WTC11 (cell line): ENCODE results near the gene HNRNPR. TPM values are rescaled to one million over a fixed set of nuclear protein-coding genes. Genes with fewer than 3 reads are reported as not detected.

Experiments
- ATAC-seq: fragments of 200-7000 bp; cut with Tn5 transposase; 2 replicates; pipeline ENCODE4 v1.10.0; 2021; ENCODE audit warnings: mild to moderate bottlenecking, moderate library complexity
- CTCF ChIA-PET: fragments of 300-600 bp; sonication (Branson Sonifier 250); formaldehyde crosslinking; loops from one replicate; lab custom pipeline; 2021; ENCODE audit warnings: antibody characterized with exemption; lab: Charles Lee
- POLR2A ChIA-PET: fragments of 350-600 bp; sonication (Branson Sonifier 250); formaldehyde crosslinking; loops from one replicate; lab custom pipeline; 2021; ENCODE audit warnings: antibody characterized with exemption; lab: Charles Lee
- DNase-seq: peaks from one replicate; pipeline ENCODE4 v3.0.0; 2021; ENCODE audit warnings: low spot score
- H3K27ac Mint-ChIP-seq: 2 replicates; pipeline ENCODE4 v1.8.0; 2021; ENCODE audit warnings: mixed read lengths
- H3K27me3 Mint-ChIP-seq: 2 replicates; pipeline ENCODE4 v1.8.0; 2021; ENCODE audit warnings: low read depth, mild to moderate bottlenecking, moderate library complexity, mixed read lengths
- H3K36me3 Mint-ChIP-seq: 2 replicates; pipeline ENCODE4 v1.8.0; 2021; ENCODE audit warnings: mixed read lengths
- H3K4me1 Mint-ChIP-seq: 2 replicates; pipeline ENCODE4 v1.8.0; 2022; ENCODE audit warnings: mixed read lengths
- H3K4me3 Mint-ChIP-seq: 2 replicates; pipeline ENCODE4 v1.8.0; 2021; ENCODE audit warnings: mild to moderate bottlenecking, moderate library complexity, mixed read lengths
- H3K9me3 Mint-ChIP-seq: 2 replicates; pipeline ENCODE4 v1.8.0; 2021; ENCODE audit warnings: mixed read lengths
- ARID4B ChIP-seq: sonication (generic); formaldehyde crosslinking; IDR thresholded peaks from 2 replicates; pipeline ENCODE4 v1.8.0; 2023; ENCODE audit warnings: missing genetic modification reagents, mild to moderate bottlenecking, borderline replicate concordance
- CTCF ChIP-seq: fragments of 200-600 bp; IDR thresholded peaks from 2 replicates; pipeline ENCODE4 v1.8.0; 2022; ENCODE audit warnings: antibody characterized with exemption
- FOXK1 ChIP-seq: sonication (generic); formaldehyde crosslinking; IDR thresholded peaks from 2 replicates; pipeline ENCODE4 v1.8.0; 2022; ENCODE audit warnings: mild to moderate bottlenecking, moderate library complexity, missing genetic modification reagents
- FOXP1 ChIP-seq: sonication (generic); formaldehyde crosslinking; IDR thresholded peaks from 2 replicates; pipeline ENCODE4 v1.8.0; 2022; ENCODE audit warnings: missing genetic modification reagents, mild to moderate bottlenecking, moderate library complexity, borderline replicate concordance
- GTF2I ChIP-seq: fragments of 250-450 bp; sonication (Bioruptor Pico); conservative IDR thresholded peaks from 2 replicates; pipeline ENCODE4 v1.4.0; 2021; ENCODE audit warnings: mild to moderate bottlenecking
- HMGXB4 ChIP-seq: sonication (generic); formaldehyde crosslinking; IDR thresholded peaks from 2 replicates; pipeline ENCODE4 v1.8.1; 2023; ENCODE audit warnings: mild to moderate bottlenecking, moderate library complexity, missing genetic modification reagents
- IRF1 ChIP-seq: sonication (generic); formaldehyde crosslinking; IDR thresholded peaks from 2 replicates; pipeline ENCODE4 v1.8.0; 2023; ENCODE audit warnings: missing genetic modification reagents
- KAT7 ChIP-seq: sonication (generic); formaldehyde crosslinking; IDR thresholded peaks from 2 replicates; pipeline ENCODE4 v1.8.1; 2023; ENCODE audit warnings: missing genetic modification reagents, mild to moderate bottlenecking, borderline replicate concordance
- MAX ChIP-seq: sonication (generic); formaldehyde crosslinking; IDR thresholded peaks from 2 replicates; pipeline ENCODE4 v1.8.0; 2022; ENCODE audit warnings: mild to moderate bottlenecking, missing genetic modification reagents
- NFE2L1 ChIP-seq: sonication (generic); formaldehyde crosslinking; IDR thresholded peaks from 2 replicates; pipeline ENCODE4 v1.8.1; 2023; ENCODE audit warnings: missing genetic modification reagents
- SP1 ChIP-seq: sonication (generic); formaldehyde crosslinking; conservative IDR thresholded peaks from 2 replicates; pipeline ENCODE4 v1.8.1; 2022; ENCODE audit warnings: missing genetic modification reagents
- TCF7 ChIP-seq: sonication (generic); formaldehyde crosslinking; IDR thresholded peaks from 2 replicates; pipeline ENCODE4 v1.8.0; 2022; ENCODE audit warnings: mild to moderate bottlenecking, low read depth, missing genetic modification reagents, moderate library complexity
- USF2 ChIP-seq: sonication (generic); formaldehyde crosslinking; IDR thresholded peaks from 2 replicates; pipeline ENCODE4 v1.8.1; 2023; ENCODE audit warnings: mild to moderate bottlenecking, missing genetic modification reagents, moderate library complexity
- ZNF263 ChIP-seq: sonication (generic); formaldehyde crosslinking; IDR thresholded peaks from 2 replicates; pipeline ENCODE4 v1.8.1; 2022; ENCODE audit warnings: low read depth, mild to moderate bottlenecking, moderate library complexity, missing genetic modification reagents
- ZNF396 ChIP-seq: fragments of 250-450 bp; sonication (Bioruptor Pico); IDR thresholded peaks from 2 replicates; pipeline ENCODE4 v1.8.0; 2021; ENCODE audit warnings: mild to moderate bottlenecking, moderate library complexity, borderline replicate concordance
- ZNF423 ChIP-seq: fragments of 250-450 bp; sonication (Bioruptor Pico); IDR thresholded peaks from 2 replicates; pipeline ENCODE4 v2.1.2; 2022; ENCODE audit warnings: mild to moderate bottlenecking, moderate library complexity
- ZNF512 ChIP-seq: sonication (generic); formaldehyde crosslinking; IDR thresholded peaks from 2 replicates; pipeline ENCODE4 v1.8.1; 2022; ENCODE audit warnings: missing genetic modification reagents, borderline replicate concordance
- total RNA-seq: library from RNA; stranded (reverse); gene quantifications from 3 replicates; pipeline ENCODE4 v1.2.3, GENCODE V29; 2021

Gene HNRNPR
- total RNA-seq, 1 experiment from 2014 or later = 178 TPM

- DNase-seq (no peak), ATAC-seq (no peak)
- H3K4me1 Mint-ChIP-seq = no peaks in the 10 kb centered on the region
- peaks cover 58% of the 10 kb centered on the region for H3K36me3 Mint-ChIP-seq
- CTCF ChIA-PET = no interaction called here
- POLR2A ChIA-PET = interaction anchor here (0.5 kb wide), 1 partner anchor 69 kb away, joined by 4 read pairs; no protein-coding TSS in a partner anchor
- TF ChIP-seq USF2 (CRISPR knock-in tag) (no peak), GTF2I (CRISPR knock-in tag) (peak; percentile 67; the same call in 1 of the 2 replicates), ARID4B (CRISPR knock-in tag) (no peak), IRF1 (CRISPR knock-in tag) (no peak), TCF7 (CRISPR knock-in tag) (no peak)
- H3K27me3 Mint-ChIP-seq = peaks cover 100% of the 10 kb centered on the region
- H3K9me3 Mint-ChIP-seq = peaks cover 61% of the 10 kb centered on the region
- H3K4me3 Mint-ChIP-seq = no peak overlapping the region
- no peak overlapping the region for H3K27ac Mint-ChIP-seq
Observed at GRCh38 chr1:23362218-23362713, 18.2 kb upstream of the HNRNPR start.

- H3K4me1 Mint-ChIP-seq = no peaks in the 10 kb centered on the region
- peaks cover 46% of the 10 kb centered on the region for H3K9me3 Mint-ChIP-seq
- no peak for ATAC-seq
- CTCF ChIA-PET = interaction anchor here (1.1 to 1.8 kb wide), 5 partner anchors 10 to 78 kb away, joined by 3 to 8 read pairs (median 6); partner anchors contain the start of gene HNRNPR
- H3K36me3 Mint-ChIP-seq = peaks cover 41% of the 10 kb centered on the region
- no peak overlapping the region for H3K4me3 Mint-ChIP-seq
- DNase-seq = no peak
- H3K27me3 Mint-ChIP-seq = peaks cover 100% of the 10 kb centered on the region
- TF ChIP-seq ZNF423 (CRISPR knock-in tag) = no peak
- no peak for TF ChIP-seq HMGXB4
- POLR2A ChIA-PET = interaction anchor here (2.0 kb wide), 1 partner anchor 14 kb away, joined by 12 read pairs; the partner anchor contains the start of gene HNRNPR
- H3K27ac Mint-ChIP-seq = no peak overlapping the region
Observed at GRCh38 chr1:23358310-23358875, 14.3 kb upstream of the HNRNPR start.

- Mint-ChIP-seq H3K4me3 (no peak overlapping the region), H3K27me3 (peaks cover 100% of the 10 kb centered on the region), H3K4me1 (no peaks in the 10 kb centered on the region), H3K36me3 (peaks cover 30% of the 10 kb centered on the region), H3K27ac (no peak overlapping the region), H3K9me3 (peaks cover 35% of the 10 kb centered on the region)
- ATAC-seq (peak; percentile 96), DNase-seq (no peak)
- CTCF ChIA-PET = interaction anchor here (1.0 to 1.8 kb wide), 6 partner anchors 11 to 126 kb away, joined by 3 to 8 read pairs (median 6); partner anchors contain the start of genes ASAP3 and HNRNPR
- POLR2A ChIA-PET = interaction anchor here (0.6 to 2.0 kb wide), 2 partner anchors 13 to 177 kb away, joined by 4 to 12 read pairs; partner anchors contain the start of gene HNRNPR
- TF ChIP-seq MAX = 0 out of 2 replicates have a peak, but pooled peaks have one; percentile 17
- no peak for TF ChIP-seq CTCF
- no peak for TF ChIP-seq ZNF396 (CRISPR knock-in tag)
- TF ChIP-seq FOXK1 (CRISPR knock-in tag) = 0 out of 2 replicates have a peak, but pooled peaks have one; percentile 30
- 0 out of 2 replicates have a peak, but pooled peaks have one; percentile 31 for TF ChIP-seq KAT7
- TF ChIP-seq ZNF512 (CRISPR knock-in tag) = no peak
- no peak for TF ChIP-seq NFE2L1 (CRISPR knock-in tag)
- no peak for TF ChIP-seq SP1 (CRISPR knock-in tag)
- TF ChIP-seq FOXP1 (CRISPR knock-in tag) = no peak
- TF ChIP-seq ZNF263 (CRISPR knock-in tag) = no peak
Observed at GRCh38 chr1:23357138-23357908, 13.2 kb upstream of the HNRNPR start.
